Common myeloid progenitor, CD34-positive (primary cell): Measurements from ENCODE around the gene ACTL10. TPM values are rescaled to one million over a fixed set of nuclear protein-coding genes. Genes with fewer than 3 reads are reported as not detected.
A peak's percentile ranks its signal among the peaks of the same experiment; 100 is the strongest.

Experiments used
- CTCF ChIA-PET: fragments of 350-600 bp; sonication (Branson Sonifier 250); formaldehyde crosslinking; loops from one replicate; lab custom pipeline; 2021; ENCODE audit warnings: antibody characterized with exemption; lab: Charles Lee
- POLR2A ChIA-PET: fragments of 350-600 bp; sonication (Branson Sonifier 250); formaldehyde crosslinking; loops from one replicate; lab custom pipeline; 2021; ENCODE audit warnings: antibody characterized with exemption; lab: Charles Lee
- DNase-seq, 3 donors: peaks; one replicate each; pipeline versions ENCODE4 v3.0.0 to v3.0.0-alpha.2; 2013
- H3K27ac ChIP-seq, 2 experiments: 1 replicate in 1 of 2; 2 replicates in 1 of 2; pipeline ENCODE4 v1.7.0; 2013; ENCODE audit warnings: inconsistent platforms in 2 of 2, low read length in 2 of 2, mild to moderate bottlenecking in 2 of 2, low read depth in 1 of 2, moderate library complexity in 1 of 2; ENCODE audit not compliant: severe bottlenecking in 2 of 2, insufficient read depth in 1 of 2, poor library complexity in 1 of 2
- H3K27me3 ChIP-seq, 5 experiments: replicated peaks in 2 of 5; 1 replicate in 3 of 5; 2 replicates in 2 of 5; pipeline versions ENCODE4 v1.6.1 to v1.7.0; 2013; ENCODE audit warnings: low read length in 4 of 5, mild to moderate bottlenecking in 2 of 5, moderate library complexity in 2 of 5, inconsistent platforms in 1 of 5; ENCODE audit not compliant: insufficient read depth in 5 of 5, control insufficient read depth in 4 of 5
- H3K36me3 ChIP-seq, 4 experiments: 1 replicate in 2 of 4; 2 replicates in 2 of 4; pipeline versions ENCODE4 v1.6.1 to v1.7.0; 2013; ENCODE audit warnings: low read length in 3 of 4, control low read depth in 1 of 4, mild to moderate bottlenecking in 1 of 4; ENCODE audit not compliant: control insufficient read depth in 4 of 4, insufficient read depth in 4 of 4
- H3K4me1 ChIP-seq, 4 experiments: 1 replicate in 3 of 4; 2 replicates in 1 of 4; pipeline versions ENCODE4 v1.6.1 to v1.7.1; 2013; ENCODE audit warnings: low read length in 3 of 4, mild to moderate bottlenecking in 3 of 4, control low read depth in 1 of 4, inconsistent platforms in 1 of 4, moderate library complexity in 1 of 4; ENCODE audit not compliant: control insufficient read depth in 4 of 4, insufficient read depth in 4 of 4; ENCODE audit errors: control extremely low read depth in 1 of 4
- H3K4me3 ChIP-seq, 7 experiments: 1 replicate in 4 of 7; 2 replicates in 3 of 7; pipeline versions ENCODE4 v1.5.1 to v1.7.0; 2013; ENCODE audit warnings: mild to moderate bottlenecking in 7 of 7, low read length in 6 of 7, moderate library complexity in 6 of 7, inconsistent platforms in 2 of 7, low read depth in 2 of 7, control low read depth in 1 of 7; ENCODE audit not compliant: insufficient read depth in 4 of 7, control insufficient read depth in 1 of 7; ENCODE audit errors: extremely low read depth in 1 of 7
- H3K9me3 ChIP-seq, 5 experiments: 1 replicate in 4 of 5; 2 replicates in 1 of 5; pipeline versions ENCODE4 v1.6.1 to v1.7.1; 2013; ENCODE audit warnings: low read length in 4 of 5, mild to moderate bottlenecking in 2 of 5, inconsistent platforms in 1 of 5, low read depth in 1 of 5, moderate library complexity in 1 of 5; ENCODE audit not compliant: control insufficient read depth in 4 of 5, insufficient read depth in 2 of 5; ENCODE audit errors: control extremely low read depth in 1 of 5
- WGBS: methylation state at CpG from one replicate; pipeline ENCODE4 v1.1.5; 2013; ENCODE audit not compliant: insufficient coverage; 5-methylcytosine and 5-hydroxymethylcytosine counted together
- polyA plus RNA-seq: library from polyadenylated mRNA; unstranded; fragments of 120-200 nt; gene quantifications from one replicate; pipeline ENCODE4 v1.2.1, GENCODE V29; 2013

Gene ACTL10
- 0.81 TPM for polyA plus RNA-seq

- DNase-seq, result peak; percentile 97 to 99 (median 98)
- H3K9me3 ChIP-seq, result no peaks in the 10 kb centered on the region
- no peak within 1 kb of the TSS for H3K27ac ChIP-seq
- H3K27me3 ChIP-seq, result no peaks in the 10 kb centered on the region
- CTCF ChIA-PET, result interaction anchor here (0.7 to 7.6 kb wide), 15 partner anchors 9 to 268 kb away, joined by 3 to 86 read pairs (median 4); partner anchors contain the start of gene CDK5RAP1
- H3K36me3 ChIP-seq, result peaks cover 0 to 18% (median 0%) of the 10 kb centered on the region in 4 experiments
- H3K4me3 ChIP-seq, result peak within 1 kb of the TSS; percentile 40 to 79 (median 62)
- POLR2A ChIA-PET, result interaction anchor here (2.4 kb wide), 1 partner anchor 13 kb away, joined by 6 read pairs; no protein-coding TSS in a partner anchor
- WGBS, result under 1% methylated on average over 38 of the region's 50 CpGs
- peaks cover 0 to 44% (median 41%) of the 10 kb centered on the region in 4 experiments for H3K4me1 ChIP-seq
Measured at GRCh38 chr20:33666293-33667244, at the start of gene ACTL10. Gene ACTL10 (plus strand): TSS chr20:33666943. CDS start chr20:33667498, 555 bp downstream.

DNA sequence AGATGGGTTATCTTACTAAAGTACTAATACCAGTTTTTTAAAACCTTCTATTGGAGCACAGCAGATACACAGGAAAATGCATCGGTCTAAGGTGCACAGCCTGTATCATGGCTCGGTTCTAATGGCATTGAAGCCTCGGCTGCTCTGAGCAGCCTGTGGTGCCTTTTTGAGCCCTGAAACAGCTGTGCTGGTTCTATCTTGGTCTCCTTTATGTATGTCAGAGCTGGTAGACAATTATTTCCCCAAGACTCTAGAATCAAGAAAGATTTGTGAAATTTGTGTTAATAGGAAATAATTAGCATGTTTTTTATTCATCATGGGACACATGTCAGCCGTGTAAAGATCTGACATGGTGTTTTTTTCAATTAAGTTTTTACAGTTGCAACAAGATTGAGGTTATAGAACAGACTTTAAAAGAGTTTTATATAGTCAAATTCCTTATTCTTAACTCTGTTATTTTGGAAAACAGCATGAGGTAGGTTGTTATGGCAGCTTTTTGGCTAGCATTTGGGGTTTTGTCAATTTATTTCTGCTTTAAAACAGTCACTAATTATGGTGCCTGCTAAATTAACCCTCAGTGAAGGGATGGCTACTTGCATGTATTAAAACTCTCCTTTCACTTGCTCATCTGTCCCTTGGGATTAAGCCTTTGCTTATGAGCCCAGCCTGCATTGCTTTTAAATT, 44.9 kb upstream of the ACTL10 start:
- no peak for DNase-seq
- Histone ChIP-seq H3K27me3 (no peaks in the 10 kb centered on the region), H3K4me3 (no peak overlapping the region), H3K36me3 (peaks cover 11 to 34% (median 27%) of the 10 kb centered on the region in 4 experiments), H3K27ac (no peak overlapping the region), H3K4me1 (no peaks in the 10 kb centered on the region), H3K9me3 (no peaks in the 10 kb centered on the region)
- ChIA-PET POLR2A (no interaction called here), CTCF (no interaction called here)
- WGBS, result 94% methylated on average over 3 of the region's 4 CpGs

GRCh38 chr20:33622705-33623365, 43.9 kb upstream of the ACTL10 start:
- Histone ChIP-seq H3K36me3 (peaks cover 11 to 42% (median 25%) of the 10 kb centered on the region in 4 experiments), H3K4me3 (no peak overlapping the region), H3K27ac (no peak overlapping the region), H3K4me1 (no peaks in the 10 kb centered on the region), H3K27me3 (no peaks in the 10 kb centered on the region), H3K9me3 (no peaks in the 10 kb centered on the region)
- no peak for DNase-seq
- ChIA-PET CTCF (interaction anchor here (1.3 kb wide), 1 partner anchor 22 kb away, joined by 3 read pairs; no protein-coding TSS in a partner anchor), POLR2A (no interaction called here)
- WGBS, result 100% methylated on average over 9 of the region's 10 CpGs

DNA sequence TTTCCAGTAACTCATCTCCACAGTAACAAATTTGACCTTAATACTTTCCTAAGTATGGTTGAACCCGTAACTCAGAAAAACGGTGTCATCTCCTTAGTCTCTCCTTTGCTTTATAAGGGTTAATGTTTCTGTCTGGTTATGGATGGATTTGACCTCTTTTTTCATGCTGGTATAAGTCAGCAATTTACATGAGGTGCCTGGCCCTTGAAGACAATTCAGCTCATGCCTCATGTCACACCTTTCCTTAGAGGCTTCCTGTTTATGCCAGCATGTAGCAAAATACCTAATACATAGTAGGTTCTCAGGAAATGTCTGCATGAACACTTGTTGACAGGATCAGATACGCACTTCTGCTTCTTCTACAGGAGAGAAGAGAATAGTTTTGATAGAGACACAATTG, 42.3 kb upstream of the ACTL10 start:
- H3K27ac ChIP-seq, result no peak overlapping the region
- DNase-seq, result no peak
- no peaks in the 10 kb centered on the region for H3K27me3 ChIP-seq
- H3K4me1 ChIP-seq, result no peaks in the 10 kb centered on the region
- peaks cover 11 to 55% (median 29%) of the 10 kb centered on the region in 4 experiments for H3K36me3 ChIP-seq
- no peaks in the 10 kb centered on the region for H3K9me3 ChIP-seq
- no CpG with 5 or more reads among the region's 3 CpGs for WGBS
- CTCF ChIA-PET, result no interaction called here
- POLR2A ChIA-PET, result no interaction called here
- H3K4me3 ChIP-seq, result no peak overlapping the region

GRCh38 chr20:33626190-33626589, 40.6 kb upstream of the ACTL10 start:
- no peak for DNase-seq
- POLR2A ChIA-PET, result no interaction called here
- no peak overlapping the region for H3K27ac ChIP-seq
- no peaks in the 10 kb centered on the region for H3K9me3 ChIP-seq
- no peaks in the 10 kb centered on the region for H3K4me1 ChIP-seq
- CTCF ChIA-PET, result no interaction called here
- no peaks in the 10 kb centered on the region for H3K27me3 ChIP-seq
- 100% methylated on average over 3 of the region's 4 CpGs for WGBS
- H3K4me3 ChIP-seq, result no peak overlapping the region
- H3K36me3 ChIP-seq, result peaks cover 10 to 64% (median 42%) of the 10 kb centered on the region in 4 experiments

GRCh38 chr20:33627577-33628216, 39.0 kb upstream of the ACTL10 start:
- H3K27ac ChIP-seq, result no peak overlapping the region
- no peak for DNase-seq
- H3K36me3 ChIP-seq, result peaks cover 10 to 75% (median 45%) of the 10 kb centered on the region in 4 experiments
- H3K4me3 ChIP-seq, result no peak overlapping the region
- no peaks in the 10 kb centered on the region for H3K9me3 ChIP-seq
- CTCF ChIA-PET, result interaction anchor here (1.2 kb wide), 1 partner anchor 23 kb away, joined by 3 read pairs; no protein-coding TSS in a partner anchor
- no peaks in the 10 kb centered on the region for H3K4me1 ChIP-seq
- H3K27me3 ChIP-seq, result no peaks in the 10 kb centered on the region
- 100% methylated on average over 2 of the region's 4 CpGs for WGBS
- POLR2A ChIA-PET, result no interaction called here
